ENCODE data around the gene LSAMP. TPM values are rescaled to one million over a fixed set of nuclear protein-coding genes. Genes with fewer than 3 reads are reported as not detected.

The LSAMP gene
- total and polyA plus RNA-seq, 5 donors from 2014 or later = not detected

- H3K27me3 Mint-ChIP-seq = no peaks in the 10 kb centered on the region
- DNase-seq (no peak), ATAC-seq (ENCODE audit: low read depth in 2 of 2) (no peak)
- Histone ChIP-seq H3K27me3 (ENCODE audit: control insufficient read depth, insufficient read depth, low read length) (no peaks in the 10 kb centered on the region), H3K4me1 (ENCODE audit: control insufficient read depth, insufficient read depth, low read length, poor library complexity, severe bottlenecking) (no peaks in the 10 kb centered on the region), H3K9me3 (ENCODE audit: control insufficient read depth in 2 of 2, low read length in 2 of 2) (no peaks in the 10 kb centered on the region), H3K27ac (ENCODE audit: insufficient read depth, low read length, poor library complexity, severe bottlenecking) (no peak overlapping the region), H3K36me3 (ENCODE audit: control insufficient read depth, insufficient read depth, low read length) (no peaks in the 10 kb centered on the region), H3K4me3 (ENCODE audit: low read depth, low read length) (no peak overlapping the region)
- H3K4me3 Mint-ChIP-seq = peak overlapping the region in 1 of 4 donors; percentile 39
- H3K27ac Mint-ChIP-seq = no peak overlapping the region
- no peaks in the 10 kb centered on the region for H3K36me3 Mint-ChIP-seq
- peaks cover 0 to 5% (median 0%) of the 10 kb centered on the region in 7 donors for H3K9me3 Mint-ChIP-seq
- no peaks in the 10 kb centered on the region for H3K4me1 Mint-ChIP-seq
Observed at GRCh38 chr3:116051586-116051985, 393.7 kb downstream of the LSAMP start.

DNA sequence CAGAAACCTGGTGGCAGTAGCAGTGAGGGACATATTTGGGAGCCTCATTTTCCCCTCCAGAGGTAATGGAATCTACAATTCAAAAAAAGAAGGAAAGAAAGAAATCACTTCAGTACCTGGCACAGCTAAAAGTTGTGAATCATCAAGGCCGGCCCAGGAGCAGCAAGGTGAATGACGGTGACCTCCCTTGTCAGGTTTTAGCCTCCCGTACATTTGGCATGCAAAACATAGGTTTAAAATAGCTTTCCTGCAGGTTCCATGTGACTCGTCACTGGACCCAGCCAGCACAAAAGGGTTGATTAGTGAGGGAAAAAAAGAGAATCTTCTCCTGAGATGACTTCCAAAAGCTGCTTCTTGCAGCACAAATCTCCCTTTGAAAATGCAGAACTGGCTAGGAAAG, 394.2 kb downstream of the LSAMP start:
- Mint-ChIP-seq H3K27me3 (no peaks in the 10 kb centered on the region), H3K4me1 (no peaks in the 10 kb centered on the region), H3K36me3 (no peaks in the 10 kb centered on the region), H3K9me3 (peaks cover 0 to 5% (median 0%) of the 10 kb centered on the region in 7 donors), H3K27ac (no peak overlapping the region), H3K4me3 (no peak overlapping the region)
- H3K27me3 ChIP-seq (ENCODE audit: control insufficient read depth, insufficient read depth, low read length) = no peaks in the 10 kb centered on the region
- H3K4me1 ChIP-seq (ENCODE audit: control insufficient read depth, insufficient read depth, low read length, poor library complexity, severe bottlenecking) = no peaks in the 10 kb centered on the region
- ATAC-seq (ENCODE audit: low read depth in 2 of 2) (no peak), DNase-seq (no peak)
- no peak overlapping the region for H3K4me3 ChIP-seq (ENCODE audit: low read depth, low read length)
- no peak overlapping the region for H3K27ac ChIP-seq (ENCODE audit: insufficient read depth, low read length, poor library complexity, severe bottlenecking)
- no peaks in the 10 kb centered on the region for H3K9me3 ChIP-seq (ENCODE audit: control insufficient read depth in 2 of 2, low read length in 2 of 2)
- no peaks in the 10 kb centered on the region for H3K36me3 ChIP-seq (ENCODE audit: control insufficient read depth, insufficient read depth, low read length)

DNA sequence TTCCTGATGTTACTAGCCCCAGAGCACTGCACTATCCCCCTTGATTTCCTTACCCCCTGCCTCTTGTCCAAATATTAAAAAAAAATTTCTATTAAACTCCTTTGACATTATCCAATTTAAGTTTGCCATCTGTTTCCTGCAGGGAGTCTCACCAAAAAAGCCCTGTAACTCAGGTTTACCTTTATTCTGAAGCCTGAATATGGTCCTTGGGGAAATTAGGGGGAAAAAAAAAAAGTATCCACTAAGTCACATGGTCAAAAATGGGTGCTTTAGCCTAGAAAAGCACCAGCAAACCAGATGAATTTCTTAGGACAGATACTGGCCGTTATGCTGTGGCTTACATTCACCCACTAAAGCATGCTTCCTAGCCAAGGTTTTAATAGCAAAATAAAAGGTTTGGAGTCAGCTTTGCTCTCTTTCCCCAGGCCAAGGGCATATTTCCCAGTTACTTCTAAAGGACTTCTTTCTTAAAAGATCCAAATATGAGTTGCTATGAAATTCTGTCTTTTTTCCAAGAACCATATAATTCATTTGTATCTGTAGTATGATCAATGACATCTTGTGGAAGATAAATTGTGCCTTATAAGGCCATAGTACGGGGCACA, 394.9 kb downstream of the LSAMP start:
- no peak overlapping the region for H3K4me3 Mint-ChIP-seq
- Histone ChIP-seq H3K36me3 (ENCODE audit: control insufficient read depth, insufficient read depth, low read length) (no peaks in the 10 kb centered on the region), H3K4me1 (ENCODE audit: control insufficient read depth, insufficient read depth, low read length, poor library complexity, severe bottlenecking) (no peaks in the 10 kb centered on the region), H3K9me3 (ENCODE audit: control insufficient read depth in 2 of 2, low read length in 2 of 2) (no peaks in the 10 kb centered on the region), H3K27me3 (ENCODE audit: control insufficient read depth, insufficient read depth, low read length) (no peaks in the 10 kb centered on the region), H3K4me3 (ENCODE audit: low read depth, low read length) (no peak overlapping the region), H3K27ac (ENCODE audit: insufficient read depth, low read length, poor library complexity, severe bottlenecking) (no peak overlapping the region)
- H3K27ac Mint-ChIP-seq = no peak overlapping the region
- H3K4me1 Mint-ChIP-seq = no peaks in the 10 kb centered on the region
- no peaks in the 10 kb centered on the region for H3K36me3 Mint-ChIP-seq
- DNase-seq (no peak), ATAC-seq (ENCODE audit: low read depth in 2 of 2) (no peak)
- no peaks in the 10 kb centered on the region for H3K27me3 Mint-ChIP-seq
- peaks cover 0 to 5% (median 0%) of the 10 kb centered on the region in 7 donors for H3K9me3 Mint-ChIP-seq

DNA sequence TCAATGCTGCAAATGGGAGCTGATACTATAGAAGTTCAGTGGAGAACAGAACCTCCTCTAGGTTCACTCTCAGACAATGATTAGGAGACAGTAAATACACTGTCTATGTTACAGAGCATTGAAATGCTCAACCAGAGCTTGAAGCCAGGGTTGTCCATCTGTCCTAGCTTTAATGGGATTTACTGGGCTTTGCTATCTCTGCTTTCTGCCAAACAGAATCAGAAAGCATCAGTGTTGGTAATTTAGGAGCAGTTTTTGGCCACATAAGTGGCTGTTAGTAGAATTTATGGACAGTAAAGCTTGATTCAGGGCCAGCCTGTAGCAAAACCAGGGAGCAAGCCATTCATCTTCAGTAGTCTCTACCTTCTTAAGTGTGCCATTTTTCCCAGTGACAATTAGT, 396.3 kb downstream of the LSAMP start:
- H3K36me3 Mint-ChIP-seq = no peaks in the 10 kb centered on the region
- H3K9me3 Mint-ChIP-seq = peaks cover 0 to 5% (median 0%) of the 10 kb centered on the region in 7 donors
- Histone ChIP-seq H3K4me1 (ENCODE audit: control insufficient read depth, insufficient read depth, low read length, poor library complexity, severe bottlenecking) (no peaks in the 10 kb centered on the region), H3K27ac (ENCODE audit: insufficient read depth, low read length, poor library complexity, severe bottlenecking) (no peak overlapping the region), H3K9me3 (ENCODE audit: control insufficient read depth in 2 of 2, low read length in 2 of 2) (no peaks in the 10 kb centered on the region), H3K27me3 (ENCODE audit: control insufficient read depth, insufficient read depth, low read length) (no peaks in the 10 kb centered on the region), H3K4me3 (ENCODE audit: low read depth, low read length) (no peak overlapping the region), H3K36me3 (ENCODE audit: control insufficient read depth, insufficient read depth, low read length) (no peaks in the 10 kb centered on the region)
- H3K27ac Mint-ChIP-seq = no peak overlapping the region
- DNase-seq (no peak), ATAC-seq (ENCODE audit: low read depth in 2 of 2) (no peak)
- H3K4me1 Mint-ChIP-seq = no peaks in the 10 kb centered on the region
- no peak overlapping the region for H3K4me3 Mint-ChIP-seq
- H3K27me3 Mint-ChIP-seq = no peaks in the 10 kb centered on the region

GRCh38 chr3:116046350-116046749, 398.9 kb downstream of the LSAMP start:
- Mint-ChIP-seq H3K27me3 (no peaks in the 10 kb centered on the region), H3K4me3 (no peak overlapping the region), H3K4me1 (no peaks in the 10 kb centered on the region), H3K9me3 (peaks cover 0 to 5% (median 0%) of the 10 kb centered on the region in 7 donors), H3K36me3 (no peaks in the 10 kb centered on the region), H3K27ac (no peak overlapping the region)
- Histone ChIP-seq H3K4me3 (ENCODE audit: low read depth, low read length) (no peak overlapping the region), H3K27me3 (ENCODE audit: control insufficient read depth, insufficient read depth, low read length) (no peaks in the 10 kb centered on the region), H3K36me3 (ENCODE audit: control insufficient read depth, insufficient read depth, low read length) (no peaks in the 10 kb centered on the region), H3K4me1 (ENCODE audit: control insufficient read depth, insufficient read depth, low read length, poor library complexity, severe bottlenecking) (no peaks in the 10 kb centered on the region), H3K9me3 (ENCODE audit: control insufficient read depth in 2 of 2, low read length in 2 of 2) (no peaks in the 10 kb centered on the region), H3K27ac (ENCODE audit: insufficient read depth, low read length, poor library complexity, severe bottlenecking) (no peak overlapping the region)
- DNase-seq (no peak), ATAC-seq (ENCODE audit: low read depth in 2 of 2) (no peak)

- H3K27me3 ChIP-seq (ENCODE audit: control insufficient read depth, insufficient read depth, low read length) = no peaks in the 10 kb centered on the region
- DNase-seq (no peak), ATAC-seq (ENCODE audit: low read depth in 2 of 2) (no peak)
- Mint-ChIP-seq H3K9me3 (peaks cover 0 to 5% (median 0%) of the 10 kb centered on the region in 7 donors), H3K27me3 (no peaks in the 10 kb centered on the region), H3K4me3 (no peak overlapping the region), H3K36me3 (no peaks in the 10 kb centered on the region), H3K27ac (no peak overlapping the region), H3K4me1 (no peaks in the 10 kb centered on the region)
- no peaks in the 10 kb centered on the region for H3K9me3 ChIP-seq (ENCODE audit: control insufficient read depth in 2 of 2, low read length in 2 of 2)
- H3K27ac ChIP-seq (ENCODE audit: insufficient read depth, low read length, poor library complexity, severe bottlenecking) = no peak overlapping the region
- H3K36me3 ChIP-seq (ENCODE audit: control insufficient read depth, insufficient read depth, low read length) = no peaks in the 10 kb centered on the region
- H3K4me3 ChIP-seq (ENCODE audit: low read depth, low read length) = no peak overlapping the region
- no peaks in the 10 kb centered on the region for H3K4me1 ChIP-seq (ENCODE audit: control insufficient read depth, insufficient read depth, low read length, poor library complexity, severe bottlenecking)
Observed at GRCh38 chr3:116045314-116045713, 400.0 kb downstream of the LSAMP start.

- no peaks in the 10 kb centered on the region for H3K36me3 ChIP-seq (ENCODE audit: control insufficient read depth, insufficient read depth, low read length)
- Mint-ChIP-seq H3K4me3 (no peak overlapping the region), H3K27me3 (no peaks in the 10 kb centered on the region), H3K9me3 (peaks cover 0 to 2% (median 0%) of the 10 kb centered on the region in 7 donors), H3K36me3 (no peaks in the 10 kb centered on the region), H3K4me1 (no peaks in the 10 kb centered on the region), H3K27ac (no peak overlapping the region)
- H3K9me3 ChIP-seq (ENCODE audit: control insufficient read depth in 2 of 2, low read length in 2 of 2) = no peaks in the 10 kb centered on the region
- H3K27me3 ChIP-seq (ENCODE audit: control insufficient read depth, insufficient read depth, low read length) = no peaks in the 10 kb centered on the region
- H3K27ac ChIP-seq (ENCODE audit: insufficient read depth, low read length, poor library complexity, severe bottlenecking) = no peak overlapping the region
- DNase-seq (no peak), ATAC-seq (ENCODE audit: low read depth in 2 of 2) (no peak)
- H3K4me3 ChIP-seq (ENCODE audit: low read depth, low read length) = no peak overlapping the region
- H3K4me1 ChIP-seq (ENCODE audit: control insufficient read depth, insufficient read depth, low read length, poor library complexity, severe bottlenecking) = no peaks in the 10 kb centered on the region
Observed at GRCh38 chr3:116040152-116040551, 405.1 kb downstream of the LSAMP start.

GRCh38 chr3:116039651-116039985, 405.7 kb downstream of the LSAMP start:
- no peaks in the 10 kb centered on the region for H3K27me3 Mint-ChIP-seq
- H3K9me3 ChIP-seq (ENCODE audit: control insufficient read depth in 2 of 2, low read length in 2 of 2) = no peaks in the 10 kb centered on the region
- H3K36me3 ChIP-seq (ENCODE audit: control insufficient read depth, insufficient read depth, low read length) = no peaks in the 10 kb centered on the region
- no peak overlapping the region for H3K27ac Mint-ChIP-seq
- H3K36me3 Mint-ChIP-seq = no peaks in the 10 kb centered on the region
- H3K4me3 ChIP-seq (ENCODE audit: low read depth, low read length) = no peak overlapping the region
- peaks cover 0 to 1% (median 0%) of the 10 kb centered on the region in 7 donors for H3K9me3 Mint-ChIP-seq
- no peaks in the 10 kb centered on the region for H3K4me1 ChIP-seq (ENCODE audit: control insufficient read depth, insufficient read depth, low read length, poor library complexity, severe bottlenecking)
- ATAC-seq (ENCODE audit: low read depth in 2 of 2) (no peak), DNase-seq (no peak)
- H3K27ac ChIP-seq (ENCODE audit: insufficient read depth, low read length, poor library complexity, severe bottlenecking) = no peak overlapping the region
- H3K4me1 Mint-ChIP-seq = no peaks in the 10 kb centered on the region
- no peaks in the 10 kb centered on the region for H3K27me3 ChIP-seq (ENCODE audit: control insufficient read depth, insufficient read depth, low read length)
- no peak overlapping the region for H3K4me3 Mint-ChIP-seq
